Naive B cell (primary cell): ENCODE data around the gene CDKN2D. TPM values are rescaled to one million over a fixed set of nuclear protein-coding genes. Genes with fewer than 3 reads are reported as not detected.

ENCODE experiments used
- ATAC-seq, 2 donors: fragments of 150-1000 bp; cut with Tn5 transposase; 2 replicates each; pipeline ENCODE4 v1.10.0; 2021; ENCODE audit warnings: low read depth in 2 of 2, mild to moderate bottlenecking in 2 of 2, moderate library complexity in 2 of 2
- DNase-seq: peaks from one replicate; pipeline ENCODE4 v3.0.0; 2022
- H3K27ac Mint-ChIP-seq, 6 donors: one replicate each; pipeline ENCODE4 v1.8.0; 2020 to 2022; ENCODE audit warnings: mild to moderate bottlenecking in 6 of 6, mixed read lengths in 6 of 6, moderate library complexity in 5 of 6, inconsistent platforms in 2 of 6
- H3K27me3 Mint-ChIP-seq, 3 donors: one replicate each; pipeline ENCODE4 v1.8.0; 2021 to 2022; ENCODE audit warnings: mixed read lengths in 3 of 3, mild to moderate bottlenecking in 1 of 3
- H3K36me3 Mint-ChIP-seq, 2 donors: one replicate each; pipeline ENCODE4 v1.8.0; 2020 to 2022; ENCODE audit warnings: mixed read lengths in 2 of 2, inconsistent platforms in 1 of 2, mild to moderate bottlenecking in 1 of 2
- H3K4me1 Mint-ChIP-seq, 3 donors: one replicate each; pipeline ENCODE4 v1.8.0; 2020 to 2022; ENCODE audit warnings: mixed read lengths in 3 of 3, inconsistent platforms in 1 of 3, mild to moderate bottlenecking in 1 of 3, moderate library complexity in 1 of 3
- H3K4me3 Mint-ChIP-seq, 8 donors: one replicate each; pipeline ENCODE4 v1.8.0; 2020 to 2022; ENCODE audit warnings: mild to moderate bottlenecking in 8 of 8, mixed read lengths in 8 of 8, moderate library complexity in 8 of 8, inconsistent platforms in 2 of 8
- H3K9me3 Mint-ChIP-seq, 7 donors: one replicate each; pipeline ENCODE4 v1.8.0; 2020 to 2022; ENCODE audit warnings: mixed read lengths in 7 of 7, mild to moderate bottlenecking in 5 of 7, inconsistent platforms in 2 of 7, moderate library complexity in 1 of 7
- polyA plus RNA-seq, 6 donors: library from polyadenylated mRNA; unstranded; fragments of 300-500 nt; fragmentation: Illumina TruSeq; gene quantifications; one replicate each; pipeline ENCODE4 v1.2.3, GENCODE V29; 2021; ENCODE audit warnings: low read depth in 6 of 6

Gene CDKN2D
- polyA plus RNA-seq, 6 donors from 2014 or later = 110 to 209 (median 153) TPM

GRCh38 chr19:10518444-10519361 is 50.1 kb downstream of the CDKN2D start:
- DNase-seq (no peak), ATAC-seq (peak; percentile 45 to 47)
- Mint-ChIP-seq H3K4me3 (peak overlapping the region in 7 of 8 donors; percentile 3 to 86 (median 76)), H3K9me3 (peaks cover 0 to 2% (median 0%) of the 10 kb centered on the region in 7 donors), H3K27me3 (peaks cover 35 to 60% (median 55%) of the 10 kb centered on the region in 3 donors), H3K27ac (peak overlapping the region in 1 of 6 donors; percentile 21), H3K36me3 (peaks cover 0 to 7% of the 10 kb centered on the region in 2 donors), H3K4me1 (peaks cover 23 to 27% (median 25%) of the 10 kb centered on the region in 3 donors)

- Mint-ChIP-seq H3K4me1 (peaks cover 25 to 27% (median 26%) of the 10 kb centered on the region in 3 donors), H3K36me3 (peaks cover 0 to 7% of the 10 kb centered on the region in 2 donors), H3K27ac (peak overlapping the region in 2 of 6 donors; percentile 33), H3K27me3 (peaks cover 43 to 68% (median 63%) of the 10 kb centered on the region in 3 donors), H3K9me3 (peaks cover 0 to 2% (median 0%) of the 10 kb centered on the region in 7 donors), H3K4me3 (peak overlapping the region in 7 of 8 donors; percentile 3 to 86 (median 73))
- peak; percentile 29 to 34 for ATAC-seq
- no peak for DNase-seq
These were observed 50.9 kb downstream of the CDKN2D start for GRCh38 chr19:10517760-10518443.

- peak within 1 kb of the TSS in 7 of 8 donors; percentile 3 to 86 (median 73) for H3K4me3 Mint-ChIP-seq
- H3K27me3 Mint-ChIP-seq = peaks cover 44 to 74% (median 67%) of the 10 kb centered on the region in 3 donors
- peak within 1 kb of the TSS in 3 of 6 donors; percentile 33 to 59 (median 44) for H3K27ac Mint-ChIP-seq
- peaks cover 0 to 7% of the 10 kb centered on the region in 2 donors for H3K36me3 Mint-ChIP-seq
- H3K4me1 Mint-ChIP-seq = peaks cover 25 to 27% (median 26%) of the 10 kb centered on the region in 3 donors
- H3K9me3 Mint-ChIP-seq = peaks cover 0 to 2% (median 0%) of the 10 kb centered on the region in 7 donors
- DNase-seq (no peak), ATAC-seq (peak in 1 of 2 donors; percentile 4)
These were observed 51.4 kb downstream of the CDKN2D start, which contains the start of gene S1PR5 for GRCh38 chr19:10517361-10517759. Gene S1PR5, minus strand, starts transcription at chr19:10517447. Its CDS starts 2,436 bp downstream, at chr19:10515011.

- DNase-seq (no peak), ATAC-seq (no peak)
- Mint-ChIP-seq H3K4me1 (peaks cover 25 to 27% (median 26%) of the 10 kb centered on the region in 3 donors), H3K27me3 (peaks cover 44 to 74% (median 67%) of the 10 kb centered on the region in 3 donors), H3K27ac (peak overlapping the region in 1 of 6 donors; percentile 59), H3K36me3 (peaks cover 0 to 7% of the 10 kb centered on the region in 2 donors), H3K9me3 (peaks cover 0 to 2% (median 0%) of the 10 kb centered on the region in 7 donors), H3K4me3 (peak overlapping the region in 5 of 8 donors; percentile 16 to 80 (median 70))
These were observed 52.0 kb downstream of the CDKN2D start for GRCh38 chr19:10516671-10517286.

Other genes with a start within 250 kb of the CDKN2D start
- 10 to 100 TPM; 12.0 to 25.0 (median 15.0) TPM for gene RAVER1, start 235.4 kb downstream of the CDKN2D start, polyA plus RNA-seq
- 100 to 1,000 TPM; 156 to 235 (median 200) TPM for gene ICAM3, start 229.4 kb downstream of the CDKN2D start, polyA plus RNA-seq
- gene TYK2, start 188.4 kb downstream of the CDKN2D start, polyA plus RNA-seq = 10 to 100 TPM; 26.1 to 67.7 (median 48.5) TPM
- 10 to 100 TPM; 43.9 to 73.1 (median 53.9) TPM for gene CDC37, start 165.4 kb downstream of the CDKN2D start, polyA plus RNA-seq
- gene PDE4A, start 148.4 kb downstream of the CDKN2D start, polyA plus RNA-seq = 1 to 10 TPM in 1 of 6 donors, under 1 TPM in 4, not detected in 1; 0.17 to 2.8 (median 0.25) TPM
- gene KEAP1, start 65.6 kb downstream of the CDKN2D start, polyA plus RNA-seq = 1 to 10 TPM in 5 of 6 donors, under 1 TPM in 1; 0.18 to 9.8 (median 7.7) TPM
- gene S1PR5, start 51.5 kb downstream of the CDKN2D start, polyA plus RNA-seq = under 1 TPM in 5 of 6 donors, not detected in 1; 0.24 to 0.96 (median 0.75) TPM
- gene ATG4D, start 25.1 kb downstream of the CDKN2D start, polyA plus RNA-seq = 10 to 100 TPM in 2 of 6 donors, 1 to 10 TPM in 4; 1.7 to 20.7 (median 9.4) TPM
- 10 to 100 TPM; 10.6 to 47.6 (median 16.5) TPM for gene KRI1, start 3.0 kb downstream of the CDKN2D start, polyA plus RNA-seq
- gene AP1M2, start 18.3 kb upstream of the CDKN2D start, polyA plus RNA-seq = under 1 TPM in 2 of 6 donors, not detected in 4; 0.66 to 0.94 TPM
- 100 to 1,000 TPM; 290 to 499 (median 313) TPM for gene SLC44A2, start 56.6 kb upstream of the CDKN2D start, polyA plus RNA-seq
- gene ILF3, start 85.4 kb upstream of the CDKN2D start, polyA plus RNA-seq = 10 to 100 TPM; 34.2 to 95.0 (median 71.6) TPM
- 10 to 100 TPM; 39.0 to 82.5 (median 46.2) TPM for gene QTRT1, start 132.5 kb upstream of the CDKN2D start, polyA plus RNA-seq
- 100 to 1,000 TPM in 1 of 6 donors, 10 to 100 TPM in 5; 53.6 to 111 (median 63.0) TPM for gene DNM2, start 149.1 kb upstream of the CDKN2D start, polyA plus RNA-seq